Left kidney (tissue), 2 donors: ENCODE measurements around the gene ATP6V1B1. TPM values are rescaled to one million over a fixed set of nuclear protein-coding genes. Genes with fewer than 3 reads are reported as not detected.

ENCODE experiments used
- DNase-seq: peaks from one replicate; pipeline ENCODE4 v3.0.0-alpha.2; 2013
- polyA plus RNA-seq: library from polyadenylated mRNA; unstranded; fragments of 120-200 nt; gene quantifications from one replicate; pipeline ENCODE4 v1.2.1, GENCODE V29; 2013; ENCODE audit not compliant: insufficient read length

ATP6V1B1 gene
- polyA plus RNA-seq, 1 donor: 58.5 TPM

DNA sequence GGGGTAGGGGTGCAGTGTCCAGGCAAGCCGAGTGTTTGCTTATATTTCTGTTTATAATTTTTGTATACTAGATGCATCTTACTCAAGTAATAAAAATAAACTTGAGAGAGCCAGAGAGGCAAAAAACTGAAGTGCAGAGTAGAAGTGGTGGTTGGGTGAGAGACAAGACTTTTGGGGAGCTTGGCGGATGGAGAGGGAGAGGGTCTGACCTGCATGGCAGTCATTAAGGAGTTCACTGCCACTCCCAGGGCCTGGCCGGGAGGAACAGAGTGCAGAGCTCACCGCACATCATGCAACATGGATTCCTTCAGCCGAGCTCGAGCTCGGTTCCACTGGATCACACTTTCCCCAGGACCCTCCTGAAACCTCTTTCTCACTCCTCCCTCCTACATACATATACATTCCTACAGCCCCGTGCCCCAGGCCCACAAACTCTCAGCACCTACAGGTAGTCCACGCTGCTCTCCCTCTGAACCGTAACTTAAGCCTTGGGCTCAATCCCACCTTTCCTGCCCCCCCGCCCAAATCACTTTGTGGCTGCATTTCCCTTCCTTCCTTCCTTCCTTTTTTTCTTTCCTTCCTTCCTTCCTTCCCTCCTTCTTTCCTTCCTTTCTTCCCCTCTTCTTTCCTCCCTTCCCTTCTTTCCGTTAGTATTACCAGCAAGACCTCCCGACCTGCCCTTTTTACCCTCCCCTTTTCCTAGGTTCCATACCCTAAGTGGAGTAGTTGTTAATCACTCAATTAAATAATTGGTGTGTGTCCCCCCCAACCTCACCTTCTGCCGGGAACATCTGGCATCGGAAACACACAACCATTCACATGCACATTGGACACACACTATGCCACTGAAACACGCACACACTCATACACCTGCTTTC lies 37.1 kb upstream of the ATP6V1B1 start:
- DNase-seq: no peak

DNA sequence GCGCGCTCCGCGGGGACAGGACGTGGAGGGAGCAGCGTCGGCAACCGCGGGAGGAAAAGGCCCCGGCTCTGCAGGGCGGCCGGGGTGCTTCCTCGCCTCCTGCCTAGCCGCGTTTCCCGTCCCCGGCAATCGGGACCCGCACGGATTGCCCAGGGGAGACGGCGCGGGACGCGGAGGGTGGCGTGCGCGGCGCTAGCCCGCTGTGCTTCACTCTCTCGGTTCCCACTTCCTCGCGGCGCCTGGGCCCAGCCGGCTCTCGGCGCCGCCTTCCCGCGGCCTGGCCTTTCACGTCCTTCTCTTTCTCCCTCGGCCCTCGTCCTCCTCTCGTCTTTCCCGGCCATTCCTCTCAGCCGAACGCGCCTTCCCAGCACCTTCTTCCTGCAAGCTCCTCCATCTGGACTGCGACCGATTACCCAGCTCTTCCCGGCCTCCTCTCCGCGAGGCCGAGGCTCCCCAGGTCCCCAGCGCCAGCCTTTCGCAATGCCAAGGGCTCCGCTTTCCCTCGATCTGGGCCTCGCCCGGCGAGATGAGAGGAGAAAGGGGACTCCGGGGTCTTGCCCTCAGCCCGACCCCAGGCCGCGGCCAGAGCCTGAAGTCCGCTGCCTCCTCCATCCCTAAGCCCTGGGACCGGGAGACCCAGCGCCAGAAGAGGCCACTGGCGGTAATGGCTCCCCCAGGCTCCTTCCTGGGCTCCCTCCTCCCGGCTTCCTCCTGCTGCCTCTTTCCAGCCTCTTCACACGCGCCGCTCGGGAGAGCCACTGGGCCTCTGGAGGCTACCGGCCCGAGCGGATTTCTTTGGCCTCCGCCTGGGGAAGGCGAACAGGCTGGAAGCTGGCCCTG lies 34.3 kb upstream of the ATP6V1B1 start:
- no peak for DNase-seq

DNA sequence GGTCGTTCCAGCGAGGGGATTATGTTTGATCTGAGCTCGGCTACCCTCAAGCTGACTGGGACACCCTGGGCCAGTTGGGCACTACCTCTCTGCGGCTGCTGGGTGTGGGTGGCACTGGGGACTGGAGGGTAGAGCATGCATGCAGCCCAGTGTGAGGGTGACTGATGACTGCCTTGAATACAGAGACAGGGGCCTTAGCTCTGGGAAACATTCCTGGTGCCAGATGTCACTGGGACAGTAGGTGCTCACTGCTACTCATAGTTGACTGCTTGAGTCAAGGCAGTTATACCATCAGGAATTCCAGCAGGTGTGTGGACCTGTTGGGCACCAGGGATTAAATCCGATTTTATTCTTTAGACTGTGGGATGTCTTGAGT lies 33.6 kb upstream of the ATP6V1B1 start:
- no peak for DNase-seq

DNA sequence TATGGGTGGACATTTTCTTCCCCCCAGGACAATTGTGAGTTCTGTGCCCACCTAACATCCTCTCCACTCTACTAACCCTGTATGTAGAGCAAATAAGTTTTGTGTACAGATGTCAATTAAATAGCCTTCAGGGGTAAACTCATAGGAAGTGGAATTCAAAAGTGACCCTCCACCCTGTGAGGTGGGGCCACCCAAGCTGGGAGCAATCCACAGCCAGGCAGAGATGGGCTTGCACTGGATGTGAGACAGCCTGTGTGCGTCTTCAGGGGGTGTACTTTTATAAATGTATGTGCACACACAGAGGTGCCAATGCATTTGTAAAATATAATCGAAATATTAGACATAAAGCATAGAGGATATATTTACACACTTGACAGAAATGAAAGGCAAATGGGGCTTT lies 33.1 kb upstream of the ATP6V1B1 start:
- no peak for DNase-seq

DNA sequence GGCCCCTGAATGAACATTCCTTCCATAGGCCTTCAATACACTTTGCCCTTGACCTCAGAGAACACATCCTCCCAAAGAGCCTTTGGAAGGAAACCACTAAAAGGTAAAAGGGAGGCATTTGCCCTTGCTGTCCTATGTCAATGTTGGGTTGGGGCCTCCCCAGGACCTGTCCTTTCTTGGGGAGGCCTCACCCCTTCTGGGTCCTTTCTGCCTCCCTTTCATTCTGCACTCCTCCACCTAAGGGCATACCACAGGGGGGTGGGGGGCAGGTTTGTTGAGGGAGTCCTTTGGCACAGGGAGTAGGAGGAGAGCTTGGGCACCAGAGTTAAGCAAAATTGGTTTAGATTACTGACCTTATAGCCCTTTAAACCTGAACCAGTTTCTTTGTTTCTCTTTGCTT lies 32.5 kb upstream of the ATP6V1B1 start:
- no peak for DNase-seq

DNA sequence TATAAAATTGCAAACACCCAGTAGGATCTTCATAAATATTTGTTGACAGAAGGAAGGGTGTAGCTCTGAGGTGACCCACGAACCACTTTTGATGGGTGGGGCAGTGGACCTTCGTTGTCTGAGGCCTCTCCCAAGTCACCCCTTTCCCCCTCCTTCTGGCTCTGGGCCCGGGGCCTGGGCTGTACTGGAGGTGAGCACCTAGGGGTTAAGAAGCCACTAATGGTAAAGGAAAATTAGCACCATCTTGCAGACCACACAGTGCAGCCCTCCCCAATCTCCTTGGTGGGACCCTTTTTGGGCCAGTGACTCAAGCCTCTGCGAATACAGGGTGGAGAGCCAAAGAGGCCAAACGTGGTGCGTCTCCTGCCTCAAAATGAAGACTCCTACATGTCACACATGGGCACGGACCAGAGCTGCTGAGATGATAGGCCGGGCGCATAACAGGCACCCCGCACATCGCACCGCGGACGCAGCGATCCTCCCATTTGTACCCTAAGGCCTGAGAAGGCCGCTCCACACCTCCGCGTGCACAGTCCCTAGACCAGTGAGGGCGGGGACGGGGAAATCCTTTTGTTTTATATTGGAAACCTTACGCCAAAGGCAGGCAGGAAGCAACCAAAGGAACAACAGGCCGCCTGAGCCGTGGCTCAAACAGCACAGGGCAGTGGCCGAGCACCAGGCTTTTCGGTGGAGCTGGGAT lies 31.9 kb upstream of the ATP6V1B1 start:
- DNase-seq: no peak

DNA sequence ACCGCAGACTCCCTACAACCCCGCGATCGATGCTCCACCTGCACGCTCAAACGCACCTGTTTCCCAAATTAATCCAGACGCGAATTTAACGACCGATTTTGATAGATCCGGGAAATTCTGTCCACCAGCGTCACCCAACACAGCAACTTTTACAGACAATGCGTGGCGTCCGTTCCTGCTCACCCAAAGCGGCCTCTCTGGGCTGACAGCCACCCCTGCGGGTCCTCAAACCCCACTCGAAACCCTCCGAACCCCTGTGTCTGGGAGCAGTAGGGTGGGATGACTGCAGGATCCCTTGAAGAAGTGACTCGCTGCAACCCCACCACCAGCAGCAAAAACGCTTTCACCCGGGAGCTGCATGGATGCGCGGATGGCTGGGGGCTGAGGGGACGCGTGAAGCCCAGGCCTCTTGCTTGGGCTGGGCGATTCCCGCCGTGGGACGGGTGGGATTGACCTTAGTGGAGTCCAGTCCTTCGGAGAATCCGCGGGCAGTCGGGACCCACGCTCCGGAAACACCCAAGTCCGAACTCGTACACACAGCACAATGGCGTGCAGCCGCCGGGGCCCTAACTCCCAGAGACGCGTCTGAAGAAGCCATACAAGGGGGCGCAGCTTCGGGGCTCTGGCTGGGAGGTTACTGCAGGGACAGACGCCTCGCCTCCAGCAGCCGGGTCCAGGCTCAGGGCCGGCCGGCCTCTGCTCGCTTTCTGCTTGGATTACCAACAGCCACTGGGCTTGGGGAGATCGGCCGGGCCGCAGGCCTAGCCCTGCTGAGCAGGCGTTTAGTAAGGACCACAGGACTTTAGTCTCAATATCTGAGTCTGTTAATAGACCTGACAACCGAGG lies 31.1 kb upstream of the ATP6V1B1 start:
- DNase-seq: no peak

DNA sequence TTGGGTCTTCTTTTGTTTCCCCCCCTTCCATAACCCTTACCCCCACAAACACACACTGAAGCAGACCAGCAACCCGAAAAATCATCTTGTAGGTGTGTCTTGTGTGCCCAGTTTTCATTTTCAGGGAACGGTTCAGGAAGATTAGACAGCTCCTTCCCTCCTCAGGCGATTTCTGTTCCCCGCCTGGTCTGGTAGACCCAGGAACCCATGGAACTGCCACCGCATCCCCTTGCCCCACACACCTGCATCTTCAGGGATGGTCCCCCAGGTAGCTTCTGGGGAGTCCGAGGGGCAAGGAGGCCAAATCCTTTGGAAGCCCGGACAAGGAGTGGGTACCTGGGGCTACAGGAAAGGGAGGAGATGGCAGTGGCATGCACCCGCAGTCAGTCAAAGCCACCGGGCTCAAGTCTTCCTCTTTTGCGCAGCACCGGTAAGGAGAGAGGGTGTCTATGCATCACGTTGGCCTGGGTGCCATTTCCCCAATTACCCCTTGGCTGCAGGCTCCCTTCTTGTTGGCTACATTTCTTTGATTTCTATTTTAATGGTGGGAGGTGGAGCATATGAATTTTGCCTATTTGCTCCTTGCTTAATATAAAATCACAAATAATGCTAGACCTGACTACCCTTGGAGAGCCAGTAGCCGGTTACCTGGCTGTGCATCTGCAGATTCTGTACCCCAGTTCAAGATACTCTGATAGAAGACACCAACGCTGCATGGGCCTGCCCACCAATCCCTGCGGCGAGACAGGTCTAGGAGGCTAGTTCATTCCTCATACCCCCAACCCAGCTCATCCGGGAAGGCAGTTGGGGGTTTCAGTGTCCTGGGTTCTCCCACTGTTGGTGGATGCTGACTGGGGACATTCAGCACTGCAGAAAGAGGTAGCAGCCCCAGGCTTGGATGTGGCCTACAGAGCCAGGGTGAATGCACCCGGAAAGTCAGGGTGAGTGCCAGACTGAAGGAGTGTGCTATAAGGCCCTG lies 30.0 kb upstream of the ATP6V1B1 start:
- no peak for DNase-seq

DNA sequence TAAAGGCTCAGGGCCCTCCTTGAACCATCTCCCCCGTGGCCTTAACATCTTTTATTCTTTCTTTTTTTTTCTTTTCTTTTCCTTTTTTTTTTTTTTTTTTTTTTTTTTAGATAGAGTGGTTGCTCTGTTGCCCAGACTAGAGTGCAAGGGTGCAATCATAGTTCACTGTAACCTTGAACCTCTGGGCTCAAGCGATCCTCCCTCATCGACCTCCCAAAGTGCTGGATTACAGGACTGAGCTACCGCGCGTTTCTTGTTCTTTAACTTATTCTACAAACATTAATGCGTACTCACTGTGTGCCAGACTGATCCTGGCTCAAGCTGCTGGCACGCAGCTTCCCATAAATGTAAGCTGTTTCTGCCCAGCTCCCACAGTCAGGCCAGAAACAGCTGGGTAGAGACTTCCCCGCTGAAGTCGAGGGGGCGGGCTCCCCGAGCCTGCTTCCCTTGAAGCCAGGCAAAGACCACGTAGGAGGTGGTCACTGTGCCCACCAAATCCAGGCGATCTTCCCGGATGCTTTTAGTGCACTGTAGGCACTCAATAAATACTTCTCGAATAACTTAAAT lies 29.2 kb upstream of the ATP6V1B1 start:
- DNase-seq: no peak

DNA sequence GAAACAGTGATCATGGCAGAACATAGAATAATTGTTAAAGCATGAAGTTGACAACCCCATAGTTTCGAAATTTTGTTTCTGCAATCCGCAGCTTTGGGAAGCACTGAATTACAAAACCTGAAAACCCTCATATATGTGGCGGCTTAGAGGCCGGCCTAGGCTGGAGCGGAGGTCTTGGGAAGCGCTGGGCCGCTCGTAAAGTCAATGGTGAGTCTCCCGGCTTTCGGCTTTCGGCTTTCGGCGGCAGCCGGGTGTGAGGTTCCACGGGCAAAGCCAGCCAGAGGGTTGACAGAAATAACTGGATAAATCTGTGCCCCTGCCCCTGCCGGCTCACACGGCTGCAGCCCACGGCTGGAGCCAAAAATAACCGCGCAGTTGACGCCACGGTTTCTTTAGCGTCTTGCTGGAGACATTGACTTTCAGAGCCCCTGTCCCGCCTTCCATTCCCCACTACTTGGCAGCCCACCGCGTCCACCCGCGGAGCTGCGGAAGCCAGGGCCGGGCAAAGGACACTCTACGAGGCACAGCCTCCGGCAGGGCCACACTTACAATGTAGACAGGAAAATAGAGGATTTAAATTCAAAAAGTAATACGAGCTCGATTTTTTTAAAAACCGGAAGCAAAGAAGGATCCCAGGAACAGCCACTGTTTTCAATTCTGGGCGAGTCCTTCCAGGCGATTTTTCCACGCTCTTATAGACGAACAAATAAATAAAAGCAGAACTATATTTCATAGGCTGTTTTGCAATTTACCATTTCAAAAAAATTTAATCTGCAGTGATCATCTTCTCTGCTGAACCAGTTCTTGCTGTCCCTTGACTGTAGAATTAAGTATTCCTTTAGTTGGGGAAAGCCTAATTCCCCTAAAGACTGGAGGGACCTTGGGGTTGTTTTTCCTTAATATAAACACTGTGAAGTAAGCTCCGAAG lies 28.3 kb upstream of the ATP6V1B1 start:
- DNase-seq: no peak

DNA sequence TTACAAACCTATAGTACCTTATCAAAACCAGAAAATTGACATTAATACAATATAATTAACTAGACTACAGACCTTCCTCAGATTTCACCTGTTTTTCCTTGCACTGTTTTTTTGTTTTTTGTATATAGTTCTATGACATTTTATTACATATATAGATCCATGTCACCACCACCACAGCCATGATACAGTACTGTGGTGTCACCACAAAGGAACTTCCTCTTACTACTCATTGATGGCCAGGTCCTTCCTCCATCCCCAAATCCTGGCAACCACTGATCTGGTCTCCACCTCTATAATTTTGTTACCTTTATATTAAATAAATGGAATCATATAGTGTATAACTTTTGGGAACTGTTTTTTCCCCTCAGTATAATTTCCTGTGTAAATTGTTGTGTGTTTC lies 19.4 kb upstream of the ATP6V1B1 start:
- no peak for DNase-seq

DNA sequence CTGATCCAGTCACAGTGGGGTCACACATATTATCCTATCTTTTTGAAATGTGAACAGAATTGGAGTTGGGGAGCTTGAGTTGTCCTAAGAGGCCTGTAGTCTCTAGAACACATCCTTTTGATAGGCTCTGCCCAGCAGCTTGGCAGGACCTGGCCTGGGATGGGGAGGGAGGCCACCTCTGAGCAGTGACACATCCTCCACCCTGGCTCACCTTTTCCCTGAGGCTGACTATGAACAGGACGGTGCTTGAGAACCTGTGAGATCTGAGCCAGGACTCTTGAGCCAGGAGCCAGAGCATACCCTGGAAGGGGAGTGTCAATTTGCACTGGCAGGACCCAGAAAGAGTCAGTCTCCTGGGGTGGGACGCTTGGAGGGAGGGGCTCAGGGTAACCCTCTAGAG lies 17.7 kb upstream of the ATP6V1B1 start:
- DNase-seq: no peak

DNA sequence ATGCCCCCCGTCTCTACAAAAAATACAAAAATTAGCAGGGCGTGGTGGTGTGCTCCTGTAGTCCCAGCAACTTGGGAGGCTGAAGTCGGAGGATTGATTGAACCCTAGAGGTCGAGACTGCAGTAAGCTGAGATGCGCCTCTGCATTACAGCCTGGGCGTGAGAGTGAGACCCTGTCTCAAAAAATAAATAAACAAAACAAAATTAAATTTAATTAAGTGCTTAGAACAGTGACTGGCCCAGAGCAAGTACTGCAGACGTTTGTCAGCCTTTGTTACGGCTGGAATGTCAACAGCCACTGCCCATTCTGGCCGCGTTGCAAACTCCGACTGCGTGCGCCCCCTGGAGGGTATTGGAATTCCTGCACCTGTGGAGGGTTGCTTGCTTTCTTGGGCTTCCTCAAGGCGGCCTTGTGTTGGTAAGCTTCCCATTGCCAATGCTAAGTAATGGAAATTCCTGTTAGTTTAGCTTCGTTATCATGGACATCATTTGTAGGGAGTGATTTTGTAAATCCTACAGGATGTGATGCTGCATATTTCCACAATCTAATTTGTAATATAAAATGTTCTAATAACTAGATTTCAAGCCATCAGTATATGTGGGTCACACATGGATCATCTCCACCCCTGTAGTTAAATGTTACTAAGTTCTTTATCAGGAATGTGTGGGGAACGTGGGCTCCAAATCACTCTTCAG lies 15.9 kb upstream of the ATP6V1B1 start:
- DNase-seq: peak; percentile 80

DNA sequence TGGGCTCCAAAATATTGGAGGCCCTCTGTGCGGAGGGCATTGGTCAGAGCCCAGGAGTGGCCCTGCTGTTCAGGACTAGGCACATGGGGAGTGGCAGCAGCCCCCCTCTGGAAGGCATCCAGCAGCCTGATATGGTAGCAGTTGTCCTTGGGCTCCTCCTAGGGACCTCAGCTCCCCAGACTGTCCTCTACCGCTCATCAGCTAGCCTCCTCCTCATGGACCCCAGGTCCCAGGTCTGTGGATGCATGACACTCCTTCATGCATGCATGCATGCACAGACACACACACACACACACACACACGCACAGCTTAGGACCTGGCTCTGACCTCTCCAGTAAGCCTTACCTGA lies 15.4 kb upstream of the ATP6V1B1 start:
- no peak for DNase-seq

DNA sequence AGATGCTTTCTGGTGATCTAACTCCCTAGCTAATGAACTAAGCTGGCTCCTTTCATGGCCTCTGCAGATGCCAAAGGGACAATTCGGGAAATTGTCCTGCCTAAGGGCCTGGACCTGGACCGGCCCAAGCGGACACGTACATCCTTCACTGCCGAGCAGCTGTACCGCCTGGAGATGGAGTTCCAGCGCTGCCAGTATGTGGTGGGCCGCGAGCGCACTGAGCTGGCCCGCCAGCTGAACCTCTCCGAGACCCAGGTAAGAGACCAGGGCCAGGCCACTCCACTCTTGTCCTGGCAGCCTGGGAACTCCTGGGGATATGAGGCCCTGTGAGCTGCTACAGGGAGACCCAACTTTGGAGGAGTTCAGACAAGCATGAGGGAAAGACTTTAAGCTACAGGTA lies 14.7 kb upstream of the ATP6V1B1 start:
- no peak for DNase-seq

DNA sequence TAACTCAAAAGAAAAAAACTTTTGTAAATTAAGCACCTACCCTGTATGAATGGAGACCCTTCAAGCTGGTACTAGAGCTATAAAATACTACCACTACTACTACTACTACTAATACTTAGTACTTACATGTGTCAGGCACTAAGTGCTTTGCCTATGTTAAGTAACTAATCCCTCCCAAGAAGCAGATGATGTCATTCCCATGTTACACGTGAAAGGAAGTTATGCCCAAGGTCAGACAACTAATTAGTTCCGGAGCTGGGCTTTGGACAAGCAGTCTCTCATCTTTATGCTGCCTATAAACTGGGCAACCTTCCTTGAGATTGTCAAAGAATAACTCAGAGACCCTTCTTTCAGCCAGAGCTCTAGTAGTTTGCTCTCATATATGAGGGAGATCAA lies 13.9 kb upstream of the ATP6V1B1 start:
- DNase-seq: no peak

DNA sequence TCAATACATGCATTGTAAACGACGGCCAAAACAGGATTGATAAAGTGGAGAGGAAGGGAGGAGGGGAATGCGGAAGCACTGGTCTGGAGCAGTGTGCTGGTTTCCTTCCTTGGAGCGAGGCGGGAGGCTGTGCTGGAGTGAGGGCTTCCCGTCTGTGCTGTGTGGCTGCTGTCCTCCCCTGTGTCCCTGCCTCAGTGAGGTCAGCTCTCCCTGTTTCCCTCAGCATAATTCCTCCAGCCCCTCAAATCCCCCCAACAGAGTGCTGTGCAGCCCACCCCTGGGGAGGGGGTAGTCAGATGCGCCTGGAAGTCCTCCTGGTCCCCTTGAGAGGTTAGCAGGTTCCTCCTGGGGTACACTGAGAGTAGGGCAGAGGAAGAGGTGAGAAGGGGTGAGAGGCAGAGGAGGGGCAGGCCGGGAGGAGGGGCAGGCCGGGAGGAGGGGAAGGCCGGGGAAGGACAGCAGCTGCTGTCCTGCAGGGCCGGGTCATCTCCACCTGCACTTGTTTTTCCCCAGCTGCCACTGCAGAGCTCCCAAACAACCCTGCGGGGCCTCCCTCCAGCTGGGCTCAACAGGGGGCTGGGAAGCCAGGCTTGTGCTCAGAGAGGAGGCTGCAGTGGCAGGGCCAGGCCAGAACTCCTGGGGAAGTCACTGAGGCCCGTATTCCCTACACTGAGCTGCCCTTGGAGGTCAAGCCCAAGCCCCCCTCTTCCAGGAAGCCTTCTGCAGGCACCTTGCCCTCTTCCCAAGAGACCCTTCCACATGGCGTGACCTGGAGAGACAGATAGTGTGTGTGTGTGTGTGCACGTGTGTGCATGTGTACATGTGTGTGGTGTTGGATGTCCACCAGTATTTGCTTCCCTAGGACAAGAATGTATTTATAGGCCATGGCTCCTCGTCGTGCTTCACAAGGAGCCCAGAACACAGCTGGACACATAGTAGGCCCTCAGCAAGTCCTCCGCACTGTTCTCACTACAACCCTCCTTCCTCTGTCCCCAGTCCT lies 13.2 kb upstream of the ATP6V1B1 start:
- no peak for DNase-seq
